ENCODE results near the gene RSAD1. TPM values are rescaled to one million over a fixed set of nuclear protein-coding genes. Genes with fewer than 3 reads are reported as not detected.

RSAD1 gene
- total RNA-seq = 12.8 and 15.0 TPM in 2 replicates

GRCh38 chr17:50478391-50479381, at the start of gene RSAD1:
Gene RSAD1 (plus strand): TSS chr17:50478860. CDS start chr17:50478885, 25 bp downstream.

GRCh38 chr17:50468304-50469207, 10.1 kb upstream of the RSAD1 start, which contains the start of gene CHAD:
Gene CHAD (minus strand): TSS chr17:50468880. CDS start chr17:50468813, 67 bp downstream.

DNA sequence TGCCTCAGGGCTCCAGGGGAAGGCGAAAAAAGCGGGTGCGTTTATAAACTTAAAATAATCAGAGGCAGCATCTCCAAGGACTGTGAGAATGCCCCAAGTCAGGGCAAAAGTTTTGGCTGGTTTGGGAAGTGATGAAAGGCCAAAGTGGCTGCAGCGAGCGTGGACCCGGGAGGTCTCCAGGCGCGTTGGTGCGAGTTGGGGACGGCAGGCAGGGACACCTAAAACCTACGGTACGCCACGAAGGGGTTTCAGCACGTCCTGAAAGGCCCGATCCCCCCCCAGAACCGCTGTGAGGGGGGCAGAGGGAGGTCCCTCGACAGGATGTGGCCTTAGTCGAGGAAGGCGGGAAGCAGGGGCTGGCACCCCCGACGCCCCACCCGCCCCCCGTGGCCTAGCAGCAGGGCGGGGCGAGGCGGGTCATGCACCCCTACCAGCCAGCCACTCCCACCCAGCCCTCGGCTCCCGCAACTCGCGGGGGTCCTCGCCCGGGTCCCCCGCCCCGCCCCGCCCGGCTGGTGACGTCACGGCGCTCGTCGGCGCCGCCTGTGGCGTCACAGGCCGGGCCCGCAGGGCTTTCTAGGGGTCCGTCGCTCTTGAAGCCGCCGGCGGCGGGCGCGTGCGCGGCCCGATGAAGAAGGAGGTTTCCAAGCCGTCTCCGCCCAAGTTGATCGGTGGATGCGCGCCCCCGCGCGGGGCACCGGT, 29.4 kb downstream of the RSAD1 start, which contains the start of gene MYCBPAP:
MYCBPAP (plus strand) TSS at position 569 of the 702 bp plus-strand sequence. CDS start 236 bp downstream, outside the sequence.

GRCh38 chr17:50532452-50533024, 53.9 kb downstream of the RSAD1 start, which contains the start of gene EPN3:
Gene EPN3 (plus strand): TSS chr17:50532735. CDS start chr17:50536557, 3,822 bp downstream.

Other genes with a start within 250 kb of the RSAD1 start
- gene TMEM92, start 204.4 kb upstream of the RSAD1 start, total RNA-seq = 5.6 and 7.5 TPM in 2 replicates
- gene XYLT2, start 132.7 kb upstream of the RSAD1 start, total RNA-seq = 43.9 and 59.2 TPM in 2 replicates
- gene MRPL27, start 105.7 kb upstream of the RSAD1 start, total RNA-seq = 90.5 and 97.3 TPM in 2 replicates
- gene EME1, start 105.6 kb upstream of the RSAD1 start, total RNA-seq = 4.9 and 5.6 TPM in 2 replicates
- gene LRRC59, start 81.3 kb upstream of the RSAD1 start, total RNA-seq = 161 and 163 TPM in 2 replicates
- 23.7 and 46.3 TPM in 2 replicates for gene ACSF2, start 52.6 kb upstream of the RSAD1 start, total RNA-seq
- gene CHAD, start 10.0 kb upstream of the RSAD1 start, total RNA-seq = not detected in 2 replicates
- gene MYCBPAP, start 29.6 kb downstream of the RSAD1 start, total RNA-seq = 0.60 TPM in 1 of 2 replicates, not detected in the other
- gene EPN3, start 53.9 kb downstream of the RSAD1 start, total RNA-seq = 30.8 and 61.9 TPM in 2 replicates
- gene SPATA20, start 68.3 kb downstream of the RSAD1 start, total RNA-seq = 34.8 and 35.6 TPM in 2 replicates
- gene CACNA1G, start 81.9 kb downstream of the RSAD1 start, total RNA-seq = 0.05 TPM in 1 of 2 replicates, not detected in the other
- gene ABCC3, start 156.0 kb downstream of the RSAD1 start, total RNA-seq = 13.3 and 13.7 TPM in 2 replicates
- gene ANKRD40, start 229.1 kb downstream of the RSAD1 start, total RNA-seq = 18.7 and 19.9 TPM in 2 replicates
- 22.3 and 26.0 TPM in 2 replicates for gene LUC7L3, start 240.7 kb downstream of the RSAD1 start, total RNA-seq

Measured in airway epithelial cell (primary cell).